T-helper 9 cell (primary cell): Measurements from ENCODE around the gene ASPM.
"Not testable (repeated sequence)": the region's sequence is repeated elsewhere in the genome, so short reads cannot be mapped to it uniquely, and the experiment has no call there.

ENCODE experiments used
- DNase-seq: peaks from one replicate; pipeline ENCODE4 v3.0.0-alpha.2; 2020

ASPM gene

GRCh38 chr1:197141575-197141974 lies 4.9 kb downstream of the ASPM start:
- no peak for DNase-seq

DNA sequence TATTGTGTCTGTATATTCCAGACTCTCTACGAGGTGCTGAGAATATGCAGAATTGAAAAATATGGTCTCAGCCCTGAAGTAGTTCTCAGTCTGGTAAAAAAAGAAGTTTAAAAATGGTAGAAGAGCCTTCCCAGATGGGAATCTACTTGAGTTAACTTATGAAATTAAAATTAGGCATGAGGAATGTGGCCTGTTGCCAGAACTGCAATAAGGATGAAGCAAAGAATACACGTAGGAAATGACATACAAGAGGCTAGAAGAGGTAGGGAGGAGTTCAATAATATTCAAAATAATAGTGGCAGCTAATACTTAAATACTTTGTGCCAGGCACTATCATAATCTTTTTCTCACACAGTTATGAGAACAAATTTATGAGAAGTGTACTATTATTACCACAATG lies 6.3 kb downstream of the ASPM start:
- no peak for DNase-seq

GRCh38 chr1:197139169-197139568 lies 7.3 kb downstream of the ASPM start:
- no peak for DNase-seq

- no peak for DNase-seq
These were observed 9.1 kb downstream of the ASPM start for GRCh38 chr1:197137322-197137721.

GRCh38 chr1:197130677-197131304 lies 15.7 kb downstream of the ASPM start:
- no peak for DNase-seq

GRCh38 chr1:197129698-197130097 lies 16.8 kb downstream of the ASPM start:
- DNase-seq, result no peak

- DNase-seq, result no peak
These were observed 19.1 kb downstream of the ASPM start for GRCh38 chr1:197127246-197127912.

- DNase-seq, result no peak
These were observed 19.8 kb downstream of the ASPM start for GRCh38 chr1:197126691-197127090.

GRCh38 chr1:197124376-197124775 lies 22.1 kb downstream of the ASPM start:
- DNase-seq, result no peak

DNA sequence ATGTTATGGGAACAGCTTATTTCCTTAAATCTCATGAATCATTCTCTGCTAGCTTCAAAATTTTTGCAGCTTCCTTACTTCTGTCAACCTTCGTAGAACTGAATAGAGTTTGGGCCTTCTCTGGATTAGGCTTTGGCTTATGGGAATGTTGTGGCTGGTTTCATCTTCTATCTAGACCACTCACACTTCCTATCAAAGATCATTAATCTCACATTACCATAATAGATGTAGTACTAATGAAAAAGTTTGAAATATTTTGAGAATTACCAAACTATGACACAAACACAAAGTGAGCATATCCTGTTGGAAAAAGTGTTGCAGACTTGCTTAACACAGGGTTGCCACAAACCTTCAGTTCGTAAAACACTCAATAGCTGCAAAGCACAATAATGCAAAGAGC lies 30.3 kb downstream of the ASPM start:
- no peak for DNase-seq

DNA sequence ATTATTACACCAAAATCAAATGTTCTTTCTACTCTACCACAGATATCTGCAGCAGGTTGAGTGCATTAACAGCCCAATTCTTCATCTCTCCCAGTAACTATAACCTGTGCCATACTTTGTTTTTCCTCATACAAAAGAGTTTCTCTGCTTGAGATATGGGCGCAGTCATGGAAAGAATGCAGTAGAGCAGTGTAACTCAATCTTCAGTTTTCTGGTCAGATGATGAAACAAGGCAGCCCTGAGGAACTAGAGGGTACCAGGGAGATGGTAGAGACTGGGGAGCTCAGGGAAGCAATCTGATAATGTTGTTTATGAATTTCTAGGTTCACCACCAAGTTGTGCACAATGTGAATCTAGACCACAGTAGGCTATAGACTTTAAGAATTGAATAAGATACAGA lies 39.6 kb downstream of the ASPM start:
- DNase-seq, result no peak

DNA sequence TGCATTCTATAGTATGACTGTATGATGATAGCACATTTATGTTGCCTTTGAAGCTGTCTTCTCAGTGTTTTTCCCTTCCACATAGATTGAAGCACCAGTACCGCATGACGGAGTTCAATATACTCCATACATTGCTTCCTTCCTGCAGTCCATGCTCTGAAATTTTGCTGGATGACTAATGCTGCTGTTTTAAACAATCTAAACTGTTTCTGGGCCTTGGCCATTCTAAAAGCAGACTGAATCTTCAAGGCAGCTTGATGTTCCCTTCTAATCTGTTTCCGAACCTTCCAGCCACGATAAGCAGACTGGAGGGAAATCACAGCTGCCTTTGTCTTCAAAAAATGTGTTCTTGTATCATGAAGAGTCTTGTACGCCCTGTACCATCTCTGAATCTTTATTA lies 43.2 kb downstream of the ASPM start:
- no peak for DNase-seq

DNA sequence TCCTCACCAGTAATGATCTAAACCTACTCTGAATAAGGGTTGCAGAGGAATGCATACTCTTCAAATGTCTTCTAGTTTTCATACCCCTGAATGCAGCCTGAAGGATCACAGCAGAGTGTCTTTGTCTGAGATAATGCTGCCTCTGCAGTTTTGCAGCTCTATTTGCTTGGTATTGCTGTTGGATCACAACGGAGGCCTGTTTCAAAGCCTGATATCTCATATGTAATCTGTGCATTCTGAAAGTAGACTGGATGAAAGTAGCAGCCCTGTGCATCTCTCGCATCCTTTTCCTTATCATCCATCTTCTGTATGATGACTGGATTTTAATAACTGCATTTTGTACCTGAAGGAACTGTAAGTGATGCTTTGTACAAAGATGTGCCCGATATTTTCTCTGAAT lies 44.5 kb downstream of the ASPM start:
- no peak for DNase-seq

DNA sequence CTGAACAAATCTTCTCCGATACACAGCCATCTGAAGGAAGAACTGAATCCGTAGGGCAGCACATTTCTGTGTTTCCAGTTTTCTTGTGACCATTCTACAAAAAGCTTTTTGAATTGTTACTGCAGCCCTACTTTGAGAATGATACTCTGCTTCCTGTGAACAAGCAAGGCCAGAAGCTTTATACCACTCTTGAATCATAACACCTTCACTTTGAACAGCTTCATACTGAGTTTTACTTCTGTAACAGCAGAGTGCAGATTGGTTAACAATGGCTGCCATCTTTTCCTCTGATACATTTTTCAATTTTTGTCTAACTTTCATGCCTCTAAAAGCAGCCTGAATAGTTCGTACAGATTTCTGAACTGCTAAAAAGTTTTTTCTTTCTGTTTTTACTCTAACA lies 45.8 kb downstream of the ASPM start:
- no peak for DNase-seq

DNA sequence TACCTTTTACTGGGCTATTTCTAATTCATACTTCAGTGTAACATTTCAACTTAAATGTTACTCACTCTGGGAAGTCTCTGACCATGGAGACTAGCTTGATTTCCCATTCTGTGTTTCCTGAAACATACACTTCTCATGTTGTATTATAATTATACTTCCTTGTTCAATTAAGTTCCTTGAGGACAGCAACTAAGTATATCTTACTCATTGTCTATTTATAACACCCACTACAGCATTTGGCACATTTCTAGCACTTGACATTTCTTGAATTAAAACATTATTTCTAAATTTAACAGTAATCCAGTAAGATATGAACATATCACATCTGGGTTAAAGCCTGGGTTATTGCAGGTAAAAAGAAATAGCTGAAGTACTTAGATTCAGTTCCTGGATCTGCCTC lies 47.0 kb downstream of the ASPM start:
- DNase-seq, result no peak

GRCh38 chr1:197096971-197097370 lies 49.5 kb downstream of the ASPM start:
- not testable (repeated sequence) for DNase-seq

- DNase-seq, result no peak
These were observed 50.3 kb downstream of the ASPM start for GRCh38 chr1:197096137-197096536.

DNA sequence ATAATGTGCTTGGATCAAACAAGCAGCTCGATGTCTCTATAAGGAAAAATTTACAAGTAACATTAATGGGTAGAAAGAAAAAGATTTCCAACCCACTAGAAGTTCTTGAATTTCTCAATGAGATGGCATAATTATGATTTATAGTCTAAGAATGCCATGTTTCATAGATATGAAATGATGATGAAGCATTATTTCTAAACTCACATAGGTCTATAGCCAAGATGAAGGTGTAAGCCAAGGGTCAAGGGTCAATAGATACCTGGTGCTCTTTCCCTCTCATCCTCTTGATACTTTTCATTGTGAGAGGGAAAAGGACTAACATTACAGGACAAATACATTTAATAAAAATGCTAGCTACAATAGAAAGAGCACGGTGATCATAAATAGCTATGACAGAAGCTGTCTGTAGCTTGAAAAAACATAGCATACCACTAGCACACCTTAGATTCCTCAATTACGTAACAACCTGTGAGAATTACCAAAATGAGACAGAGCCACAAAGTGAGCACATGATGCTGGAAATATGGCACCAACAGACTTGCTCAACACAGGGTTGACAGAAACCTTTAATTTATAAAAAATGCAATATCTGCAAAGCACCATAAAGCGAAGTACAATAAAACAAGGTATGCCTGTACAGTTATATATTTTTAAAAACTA lies 53.1 kb downstream of the ASPM start:
- no peak for DNase-seq

- no peak for DNase-seq
These were observed 53.9 kb downstream of the ASPM start for GRCh38 chr1:197092491-197093023.

GRCh38 chr1:197083474-197083873 lies 63.0 kb downstream of the ASPM start:
- no peak for DNase-seq

- DNase-seq, result no peak
These were observed 65.2 kb downstream of the ASPM start for GRCh38 chr1:197081117-197081753.

DNA sequence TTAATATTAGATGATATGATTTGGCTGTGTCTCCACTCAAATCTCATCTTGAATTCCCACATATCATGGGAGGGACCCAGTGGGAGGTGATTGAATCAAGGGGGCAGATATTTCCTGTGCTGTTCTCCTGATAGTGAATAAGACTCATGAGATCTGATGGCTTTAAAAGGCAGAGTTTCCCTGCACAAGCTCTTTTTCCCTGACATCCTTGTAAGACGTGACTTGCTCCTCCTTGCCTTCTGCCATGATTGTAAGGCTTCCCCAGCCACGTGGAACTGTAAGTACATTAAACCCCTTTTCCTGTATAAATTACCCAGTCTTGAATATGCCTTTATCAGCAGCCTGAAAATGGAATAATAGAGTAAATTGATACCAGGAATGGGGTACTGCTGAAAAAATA lies 66.1 kb downstream of the ASPM start:
- no peak for DNase-seq

DNA sequence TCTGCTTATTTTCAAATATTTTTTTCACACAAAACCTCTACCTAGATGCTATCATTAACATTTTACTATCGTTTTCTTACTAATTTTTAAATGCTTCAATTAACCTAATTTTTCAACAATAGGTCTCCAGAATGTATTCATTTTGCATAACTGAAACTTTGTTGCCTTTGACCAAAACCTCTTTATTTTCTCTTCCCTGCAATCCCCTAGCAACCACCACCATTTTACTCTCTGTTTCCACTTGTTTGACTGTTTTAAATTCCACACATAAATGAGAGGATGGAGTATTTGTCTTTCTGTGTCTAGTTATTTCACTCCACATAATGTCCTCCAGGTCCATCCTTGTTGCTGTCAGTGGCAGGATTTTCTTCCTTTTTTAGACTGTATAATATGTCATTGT lies 69.9 kb downstream of the ASPM start:
- DNase-seq, result no peak

GRCh38 chr1:197073978-197074377 lies 72.5 kb downstream of the ASPM start:
- no peak for DNase-seq
